Activated effector memory CD4-positive, alpha-beta T cell treated with anti-CD3 and anti-CD28 coated beads, Interleukin-2, amount 50 U/mL, for 16 hours (primary cell): ENCODE measurements around the gene DNMT3L.
"Not testable (repeated sequence)": the region's sequence is repeated elsewhere in the genome, so short reads cannot be mapped to it uniquely, and the experiment has no call there.

Experiments used
- DNase-seq: peaks from one replicate; pipeline ENCODE4 v3.0.0-alpha.2; 2020

Gene DNMT3L

GRCh38 chr21:44241281-44241680, 20.4 kb downstream of the DNMT3L start:
- not testable (repeated sequence) for DNase-seq

- DNase-seq: not testable (repeated sequence)
Measured at GRCh38 chr21:44240842-44241241, 20.9 kb downstream of the DNMT3L start, which contains the start of gene ICOSLG. Gene ICOSLG (minus strand): TSS chr21:44240943. CDS start chr21:44240817, 126 bp downstream.

GRCh38 chr21:44240353-44240752, 21.3 kb downstream of the DNMT3L start:
- not testable (repeated sequence) for DNase-seq

GRCh38 chr21:44229561-44229960, 32.1 kb downstream of the DNMT3L start:
- not testable (repeated sequence) for DNase-seq

GRCh38 chr21:44228109-44228508, 33.6 kb downstream of the DNMT3L start:
- DNase-seq: not testable (repeated sequence)

GRCh38 chr21:44227614-44228013, 34.1 kb downstream of the DNMT3L start:
- DNase-seq: not testable (repeated sequence)

GRCh38 chr21:44225605-44226004, 36.1 kb downstream of the DNMT3L start:
- not testable (repeated sequence) for DNase-seq

GRCh38 chr21:44223334-44223733, 38.4 kb downstream of the DNMT3L start:
- not testable (repeated sequence) for DNase-seq

GRCh38 chr21:44220674-44221073, 41.0 kb downstream of the DNMT3L start:
- DNase-seq: not testable (repeated sequence)

- DNase-seq: not testable (repeated sequence)
Measured at GRCh38 chr21:44218461-44218860, 43.2 kb downstream of the DNMT3L start.

GRCh38 chr21:44211978-44212377, 49.7 kb downstream of the DNMT3L start:
- DNase-seq: not testable (repeated sequence)

GRCh38 chr21:44211574-44211973, 50.1 kb downstream of the DNMT3L start:
- not testable (repeated sequence) for DNase-seq

- DNase-seq: not testable (repeated sequence)
Measured at GRCh38 chr21:44207860-44208646, 53.6 kb downstream of the DNMT3L start.

GRCh38 chr21:44206698-44207676, 54.7 kb downstream of the DNMT3L start:
- DNase-seq: not testable (repeated sequence)

GRCh38 chr21:44206187-44206586, 55.5 kb downstream of the DNMT3L start:
- not testable (repeated sequence) for DNase-seq

- not testable (repeated sequence) for DNase-seq
Measured at GRCh38 chr21:44202590-44203299, 59.0 kb downstream of the DNMT3L start.

- not testable (repeated sequence) for DNase-seq
Measured at GRCh38 chr21:44199997-44200396, 61.7 kb downstream of the DNMT3L start.

- DNase-seq: no peak
Measured at GRCh38 chr21:44199448-44199847, 62.2 kb downstream of the DNMT3L start.

GRCh38 chr21:44197156-44197516, 64.6 kb downstream of the DNMT3L start:
- DNase-seq: not testable (repeated sequence)
